ENCODE data around the gene SCCPDH. TPM values are rescaled to one million over a fixed set of nuclear protein-coding genes. Genes with fewer than 3 reads are reported as not detected.

The SCCPDH gene
- total and polyA plus RNA-seq, 2 of the 13 experiments (the other 11 are each of a cell fraction or from before 2014, with no cell fraction given): 36.7 to 62.3 TPM

DNA sequence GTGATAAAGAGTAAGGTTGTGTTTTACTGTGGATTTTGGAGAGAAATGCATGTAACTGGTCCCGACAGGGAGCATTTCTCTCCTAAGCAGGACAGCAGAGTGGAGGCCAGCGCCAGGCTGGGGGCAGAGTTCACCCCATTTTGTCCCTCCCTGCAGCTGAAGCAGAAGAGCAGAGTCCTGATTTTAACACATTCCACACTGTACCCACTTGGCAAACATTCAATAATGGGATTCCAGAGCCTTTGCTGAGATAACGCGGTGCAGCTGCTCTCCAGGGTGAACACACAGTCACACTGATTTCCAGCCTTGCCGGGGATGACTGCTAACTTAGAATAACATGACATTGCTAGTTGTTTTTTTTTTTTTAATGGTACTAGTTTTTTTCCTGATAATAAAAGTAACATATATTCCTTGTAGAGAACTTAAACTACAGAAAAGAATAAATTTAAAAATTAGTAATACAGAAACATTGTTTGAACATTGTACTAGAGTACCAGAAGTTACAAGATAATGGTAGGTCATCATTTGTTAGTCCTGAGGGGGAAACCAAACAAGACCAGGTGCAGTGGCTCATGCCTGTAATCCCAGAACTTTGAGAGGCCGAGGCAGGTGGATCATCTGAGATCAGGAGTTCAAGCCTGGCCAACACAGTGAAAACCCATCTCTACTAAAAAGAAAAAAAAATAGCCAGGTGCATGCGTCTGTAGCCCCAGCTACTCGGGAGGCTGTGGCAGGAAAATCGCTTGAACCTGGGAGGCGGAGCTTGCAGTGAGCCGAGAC lies 77.2 kb downstream of the SCCPDH start:
- no peaks in the 10 kb centered on the region for H3K36me3 ChIP-seq (replicated peaks in 1 of 2; ENCODE audit: control insufficient read depth in 1 of 2, insufficient read depth in 2 of 2, low read length in 2 of 2)
- peak overlapping the region; percentile 71 for H3K4me2 ChIP-seq (ENCODE audit: low read depth, low read length)
- in situ Hi-C loops (cut with HindIII; ENCODE audit: extremely low pct_ligation_motif_present, low pct_unique_long_range_greater_than_20kb) (no loop called here), intact Hi-C loops (cut with micrococcal nuclease; ENCODE audit: unreplicated experiment) (no loop called here)
- peak overlapping the region; percentile 36 for H3K27ac ChIP-seq (ENCODE audit: extremely low read length, insufficient read depth, low read length)
- ChIA-PET CTCF (ENCODE audit: low intra/inter-chr PET ratio, low total read pairs) (interaction anchor here (0.6 kb wide), 1 partner anchor 10 kb away, joined by 3 read pairs; no protein-coding TSS in a partner anchor), POLR2A (no interaction called here)
- H3K4me3 ChIP-seq (replicated peaks in 1 of 3; ENCODE audit: insufficient read depth in 1 of 3, low read depth in 2 of 3, low read length in 3 of 3): peak overlapping the region in 2 of 3 experiments; percentile 30 to 31; a peak in 4 of 6 replicates
- BruUV-seq (replicated peaks): no TSS peak
- H3K4me1 ChIP-seq (ENCODE audit: insufficient read depth, low read length): peaks cover 68% of the 10 kb centered on the region
- H3K9me3 ChIP-seq (ENCODE audit: low read length): no peaks in the 10 kb centered on the region
- 5% methylated on average over 11 of the region's 11 CpGs for WGBS (ENCODE audit: low lambda C conversion rate)
- DNase-seq (ENCODE audit: low spot score) (peak; percentile 85), ATAC-seq (peak; percentile 75), FAIRE-seq (peak; percentile 95)
- H3K79me2 ChIP-seq (ENCODE audit: insufficient read depth, low read length): no peaks in the 10 kb centered on the region
- peak overlapping the region; percentile 10; the same call in 1 of the 2 replicates for H3K9ac ChIP-seq (ENCODE audit: insufficient read depth, low read depth, low read length)
- no peaks in the 10 kb centered on the region; the same call in 1 of the 2 replicates for H4K20me1 ChIP-seq (ENCODE audit: insufficient read depth, low read length)
- H3K27me3 ChIP-seq (ENCODE audit: control insufficient read depth in 1 of 2, insufficient read depth in 2 of 2, low read length in 2 of 2): peaks cover 2 to 25% of the 10 kb centered on the region in 2 experiments; a peak in 3 of 5 replicates
- H2AFZ ChIP-seq (ENCODE audit: low read length): no peak overlapping the region
- TF ChIP-seq ZNF674 (CRISPR knock-in tag; IDR thresholded peaks at IDR 0.05; ENCODE audit: low read depth): no peak
- no peak for TF ChIP-seq ZNF3 (CRISPR knock-in tag; IDR thresholded peaks at IDR 0.05)
- TF ChIP-seq, protein P1, sequence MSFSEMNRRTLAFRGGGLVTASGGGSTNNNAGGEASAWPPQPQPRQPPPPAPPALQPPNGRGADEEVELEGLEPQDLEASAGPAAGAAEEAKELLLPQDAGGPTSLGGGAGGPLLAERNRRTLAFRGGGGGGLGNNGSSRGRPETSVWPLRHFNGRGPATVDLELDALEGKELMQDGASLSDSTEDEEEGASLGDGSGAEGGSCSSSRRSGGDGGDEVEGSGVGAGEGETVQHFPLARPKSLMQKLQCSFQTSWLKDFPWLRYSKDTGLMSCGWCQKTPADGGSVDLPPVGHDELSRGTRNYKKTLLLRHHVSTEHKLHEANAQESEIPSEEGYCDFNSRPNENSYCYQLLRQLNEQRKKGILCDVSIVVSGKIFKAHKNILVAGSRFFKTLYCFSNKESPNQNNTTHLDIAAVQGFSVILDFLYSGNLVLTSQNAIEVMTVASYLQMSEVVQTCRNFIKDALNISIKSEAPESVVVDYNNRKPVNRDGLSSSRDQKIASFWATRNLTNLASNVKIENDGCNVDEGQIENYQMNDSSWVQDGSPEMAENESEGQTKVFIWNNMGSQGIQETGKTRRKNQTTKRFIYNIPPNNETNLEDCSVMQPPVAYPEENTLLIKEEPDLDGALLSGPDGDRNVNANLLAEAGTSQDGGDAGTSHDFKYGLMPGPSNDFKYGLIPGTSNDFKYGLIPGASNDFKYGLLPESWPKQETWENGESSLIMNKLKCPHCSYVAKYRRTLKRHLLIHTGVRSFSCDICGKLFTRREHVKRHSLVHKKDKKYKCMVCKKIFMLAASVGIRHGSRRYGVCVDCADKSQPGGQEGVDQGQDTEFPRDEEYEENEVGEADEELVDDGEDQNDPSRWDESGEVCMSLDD (CRISPR knock-in tag; IDR thresholded peaks at IDR 0.05; ENCODE audit: borderline replicate concordance): peak; percentile 93
- no peak for TF ChIP-seq MNT (IDR thresholded peaks at IDR 0.05)
- TF ChIP-seq, protein P2, sequence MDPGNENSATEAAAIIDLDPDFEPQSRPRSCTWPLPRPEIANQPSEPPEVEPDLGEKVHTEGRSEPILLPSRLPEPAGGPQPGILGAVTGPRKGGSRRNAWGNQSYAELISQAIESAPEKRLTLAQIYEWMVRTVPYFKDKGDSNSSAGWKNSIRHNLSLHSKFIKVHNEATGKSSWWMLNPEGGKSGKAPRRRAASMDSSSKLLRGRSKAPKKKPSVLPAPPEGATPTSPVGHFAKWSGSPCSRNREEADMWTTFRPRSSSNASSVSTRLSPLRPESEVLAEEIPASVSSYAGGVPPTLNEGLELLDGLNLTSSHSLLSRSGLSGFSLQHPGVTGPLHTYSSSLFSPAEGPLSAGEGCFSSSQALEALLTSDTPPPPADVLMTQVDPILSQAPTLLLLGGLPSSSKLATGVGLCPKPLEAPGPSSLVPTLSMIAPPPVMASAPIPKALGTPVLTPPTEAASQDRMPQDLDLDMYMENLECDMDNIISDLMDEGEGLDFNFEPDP (CRISPR knock-in tag; conservative IDR thresholded peaks at IDR 0.05): no peak
- peak; percentile 91 for TF ChIP-seq PHF21A (CRISPR knock-in tag; IDR thresholded peaks at IDR 0.05)
- TF ChIP-seq KLF11 (CRISPR knock-in tag; IDR thresholded peaks at IDR 0.05): no peak
- 0 out of 2 replicates have a peak, but pooled peaks have one; percentile 33 for TF ChIP-seq SNAPC2 (CRISPR knock-in tag; IDR thresholded peaks at IDR 0.05)
- TF ChIP-seq JUN (CRISPR knock-in tag; IDR thresholded peaks at IDR 0.05): no peak
- no peak for TF ChIP-seq SNAI1 (CRISPR knock-in tag; IDR thresholded peaks at IDR 0.05; ENCODE audit: borderline replicate concordance)
- TF ChIP-seq NCOA5 (CRISPR knock-in tag; IDR thresholded peaks at IDR 0.05): no peak
- no peak for TF ChIP-seq ZNF143 (CRISPR knock-in tag; IDR thresholded peaks at IDR 0.05)
- 0 out of 2 replicates have a peak, but pooled peaks have one; percentile 49 for TF ChIP-seq DPF2 (CRISPR knock-in tag; IDR thresholded peaks at IDR 0.05; ENCODE audit: borderline replicate concordance, low read depth)
- TF ChIP-seq TOPORS (CRISPR knock-in tag; IDR thresholded peaks at IDR 0.05): 0 out of 2 replicates have a peak, but pooled peaks have one; percentile 37
- TF ChIP-seq, protein P3, sequence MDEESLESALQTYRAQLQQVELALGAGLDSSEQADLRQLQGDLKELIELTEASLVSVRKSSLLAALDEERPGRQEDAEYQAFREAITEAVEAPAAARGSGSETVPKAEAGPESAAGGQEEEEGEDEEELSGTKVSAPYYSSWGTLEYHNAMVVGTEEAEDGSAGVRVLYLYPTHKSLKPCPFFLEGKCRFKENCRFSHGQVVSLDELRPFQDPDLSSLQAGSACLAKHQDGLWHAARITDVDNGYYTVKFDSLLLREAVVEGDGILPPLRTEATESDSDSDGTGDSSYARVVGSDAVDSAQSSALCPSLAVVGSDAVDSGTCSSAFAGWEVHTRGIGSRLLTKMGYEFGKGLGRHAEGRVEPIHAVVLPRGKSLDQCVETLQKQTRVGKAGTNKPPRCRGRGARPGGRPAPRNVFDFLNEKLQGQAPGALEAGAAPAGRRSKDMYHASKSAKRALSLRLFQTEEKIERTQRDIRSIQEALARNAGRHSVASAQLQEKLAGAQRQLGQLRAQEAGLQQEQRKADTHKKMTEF (CRISPR knock-in tag; IDR thresholded peaks at IDR 0.05): no peak
- TF ChIP-seq ATRX (CRISPR knock-in tag; IDR thresholded peaks at IDR 0.05; ENCODE audit: borderline replicate concordance): no peak

Measured in HepG2 (cell line).